NCI-H2196 (cell line): Measurements from ENCODE around the gene NCF1.
"Not testable (repeated sequence)": the region's sequence is repeated elsewhere in the genome, so short reads cannot be mapped to it uniquely, and the experiment has no call there.

Source experiments
- DNase-seq: peaks from one replicate; lab custom pipeline; 2025; ENCODE audit not compliant: unreplicated experiment; lab: John Stamatoyannopoulos, UW

The NCF1 gene

DNA sequence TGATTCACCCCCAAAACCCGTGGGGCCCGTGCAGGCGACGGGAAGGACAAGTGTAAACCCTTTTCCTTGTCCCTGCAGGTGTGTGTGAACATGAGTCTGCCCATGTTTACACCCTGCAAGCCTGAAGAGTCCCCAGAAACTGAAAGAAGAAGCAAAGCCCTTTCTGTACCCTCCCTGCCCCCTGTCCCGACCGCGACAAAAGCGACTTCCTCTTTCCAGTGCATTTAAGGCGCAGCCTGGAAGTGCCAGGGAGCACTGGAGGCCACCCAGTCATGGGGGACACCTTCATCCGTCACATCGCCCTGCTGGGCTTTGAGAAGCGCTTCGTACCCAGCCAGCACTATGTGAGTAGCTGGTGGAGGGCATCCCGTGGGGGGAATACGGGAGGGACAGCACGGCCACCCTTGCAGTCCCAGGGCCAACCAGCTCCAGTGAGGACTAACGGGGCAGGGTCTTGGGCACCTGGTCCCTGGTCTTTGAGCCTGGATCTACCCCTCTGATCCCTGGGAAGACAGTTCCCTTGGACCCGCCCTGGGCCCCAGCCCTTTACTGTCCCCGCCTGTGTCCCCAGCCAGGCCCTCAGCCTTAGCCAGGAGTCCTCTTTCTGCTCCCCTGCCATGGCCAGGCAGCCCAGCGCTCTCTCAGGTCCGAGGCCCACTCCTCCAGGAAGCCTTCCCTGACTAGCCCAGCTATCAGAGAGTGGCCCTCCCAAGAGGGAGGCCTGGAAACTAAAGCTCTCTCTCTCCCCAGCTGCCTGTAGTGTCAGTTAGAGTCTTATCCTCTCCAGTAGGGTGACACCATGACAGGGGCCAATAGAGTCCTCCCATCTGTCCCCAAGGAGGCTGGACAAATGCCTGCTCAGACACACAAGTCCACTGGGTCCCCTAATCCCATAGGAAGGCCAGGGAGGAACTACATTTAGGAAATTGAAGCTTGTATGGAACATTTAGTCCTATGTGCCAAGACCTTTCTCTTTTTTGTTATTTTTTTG, at the start of gene NCF1:
Gene NCF1, plus strand, starts transcription at position 252 of the 991 bp plus-strand sequence. Its CDS starts 21 bp downstream, at position 273.
- DNase-seq: not testable (repeated sequence)

DNA sequence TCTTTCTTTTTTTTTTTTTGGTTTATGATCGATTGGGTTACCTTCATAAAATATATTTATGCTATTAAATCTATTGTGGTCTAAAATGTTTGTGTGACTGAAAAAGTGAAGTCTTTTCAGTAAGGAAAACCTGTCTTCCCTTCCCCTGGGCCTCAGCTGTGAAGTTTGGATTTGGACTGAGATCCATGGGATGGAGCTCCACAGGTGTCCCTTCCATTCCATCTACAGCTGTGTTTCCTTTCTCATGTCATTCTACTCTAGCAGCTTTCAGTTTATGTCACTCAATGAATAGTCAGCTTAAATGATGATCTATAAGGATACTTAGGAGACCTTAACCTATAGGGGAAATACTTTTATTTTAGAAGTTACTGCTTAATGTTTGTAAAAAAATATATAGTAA, 48.0 kb upstream of the NCF1 start:
- DNase-seq: no peak

DNA sequence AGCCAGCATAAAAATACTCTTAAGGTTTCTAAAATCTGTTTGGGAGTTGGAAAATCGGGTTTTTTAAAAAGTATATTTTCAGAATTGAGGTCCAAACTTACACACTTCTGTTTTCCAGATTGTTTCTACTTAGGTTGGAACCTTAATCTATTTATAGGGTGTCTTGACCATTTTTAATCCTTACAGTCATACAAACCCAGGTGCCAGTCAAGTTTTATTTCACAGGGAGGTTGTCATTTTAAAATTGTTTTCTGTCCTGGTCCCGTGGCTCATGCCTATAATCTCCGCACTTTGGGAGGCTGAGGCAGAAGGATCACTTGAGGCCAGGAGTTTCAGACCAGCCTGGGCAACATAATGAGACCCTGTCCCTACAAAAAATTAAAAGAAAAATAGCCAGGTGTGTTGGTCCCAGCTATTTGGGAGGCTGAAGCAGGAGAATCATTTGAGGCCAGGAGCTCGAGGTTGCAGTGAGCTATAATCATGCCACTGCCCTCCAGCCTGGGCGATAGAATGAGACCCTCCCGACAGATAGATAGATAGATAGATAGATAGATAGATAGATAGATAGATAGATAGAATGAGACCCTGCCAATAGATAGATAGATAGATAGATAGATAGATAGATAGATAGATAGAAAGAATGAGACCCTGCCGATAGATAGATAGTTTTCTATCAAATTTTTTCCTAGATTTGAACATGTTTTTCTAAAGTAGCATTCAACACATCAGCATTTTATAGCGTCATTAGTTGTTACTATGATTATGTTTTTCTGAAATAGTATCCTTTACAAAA, 47.3 kb upstream of the NCF1 start:
- DNase-seq: no peak

DNA sequence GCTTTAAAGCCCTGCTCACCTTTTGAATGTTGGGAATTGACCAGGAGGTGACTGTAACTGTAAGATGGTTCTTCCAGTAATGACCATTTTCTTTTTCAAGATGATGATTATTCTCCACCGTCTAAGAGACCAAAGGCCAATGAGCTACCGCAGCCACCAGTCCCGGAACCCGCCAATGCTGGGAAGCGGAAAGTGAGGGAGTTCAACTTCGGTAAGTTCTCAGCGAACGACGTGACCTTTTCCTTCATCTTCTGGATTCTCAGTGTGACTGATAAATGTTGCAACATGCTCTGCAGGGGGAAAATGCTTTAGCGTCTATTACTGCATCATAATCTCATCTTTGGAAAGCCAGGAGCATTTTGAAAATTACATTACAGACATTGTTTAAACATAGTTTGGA, 45.1 kb upstream of the NCF1 start:
- not testable (repeated sequence) for DNase-seq

DNA sequence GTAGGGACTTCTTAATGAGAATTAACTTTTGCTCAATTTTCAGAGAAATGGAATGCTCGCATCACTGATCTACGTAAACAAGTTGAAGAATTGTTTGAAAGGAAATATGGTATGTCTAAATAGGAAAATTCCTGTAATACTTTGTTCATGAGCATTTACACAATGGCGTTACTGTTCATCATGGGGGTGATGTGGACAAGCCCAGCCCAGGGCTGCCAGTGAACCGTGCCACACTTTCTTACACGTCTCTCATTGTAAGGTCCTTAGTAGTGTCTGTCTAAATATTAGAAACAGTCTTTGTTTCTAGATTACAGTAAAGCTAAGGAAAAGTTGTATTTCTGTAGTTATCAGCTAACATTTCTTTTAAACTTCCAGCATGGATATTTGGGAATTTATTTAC, 43.6 kb upstream of the NCF1 start:
- not testable (repeated sequence) for DNase-seq

DNA sequence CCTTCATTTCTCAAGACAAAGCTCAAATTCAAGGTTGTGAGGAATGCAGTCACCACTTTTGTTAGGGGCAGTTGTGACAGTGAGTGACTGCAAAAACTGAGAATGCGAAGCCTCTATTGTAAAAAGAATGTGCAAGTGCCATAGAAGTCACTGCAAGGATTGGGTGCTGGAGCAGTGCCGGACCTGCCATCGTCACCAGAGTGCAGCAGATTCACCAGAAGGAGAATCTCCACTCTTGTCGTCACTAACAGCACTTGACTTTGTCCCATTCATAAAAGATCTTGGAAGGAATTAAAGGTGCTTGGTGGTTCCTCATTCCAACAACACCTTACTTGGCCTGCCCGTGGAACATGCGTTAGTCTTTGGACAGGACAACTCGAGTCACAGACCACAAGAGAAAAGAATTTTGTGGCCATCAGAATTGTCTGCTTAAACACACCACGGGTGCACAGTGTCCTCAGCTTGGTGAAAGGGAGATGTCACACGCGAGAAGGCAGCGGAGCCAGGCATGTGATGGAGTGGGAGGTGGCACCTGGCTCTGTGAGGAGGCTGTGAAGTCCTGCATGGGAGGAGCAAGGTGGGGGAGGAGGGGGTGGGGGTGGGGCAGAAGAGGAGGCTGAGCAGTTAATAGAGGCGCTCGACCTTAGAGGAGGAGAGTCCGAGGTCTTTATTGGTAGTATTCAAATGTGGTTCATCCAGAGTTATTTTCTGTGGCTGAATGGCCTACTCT, 33.7 kb upstream of the NCF1 start:
- DNase-seq: not testable (repeated sequence)

DNA sequence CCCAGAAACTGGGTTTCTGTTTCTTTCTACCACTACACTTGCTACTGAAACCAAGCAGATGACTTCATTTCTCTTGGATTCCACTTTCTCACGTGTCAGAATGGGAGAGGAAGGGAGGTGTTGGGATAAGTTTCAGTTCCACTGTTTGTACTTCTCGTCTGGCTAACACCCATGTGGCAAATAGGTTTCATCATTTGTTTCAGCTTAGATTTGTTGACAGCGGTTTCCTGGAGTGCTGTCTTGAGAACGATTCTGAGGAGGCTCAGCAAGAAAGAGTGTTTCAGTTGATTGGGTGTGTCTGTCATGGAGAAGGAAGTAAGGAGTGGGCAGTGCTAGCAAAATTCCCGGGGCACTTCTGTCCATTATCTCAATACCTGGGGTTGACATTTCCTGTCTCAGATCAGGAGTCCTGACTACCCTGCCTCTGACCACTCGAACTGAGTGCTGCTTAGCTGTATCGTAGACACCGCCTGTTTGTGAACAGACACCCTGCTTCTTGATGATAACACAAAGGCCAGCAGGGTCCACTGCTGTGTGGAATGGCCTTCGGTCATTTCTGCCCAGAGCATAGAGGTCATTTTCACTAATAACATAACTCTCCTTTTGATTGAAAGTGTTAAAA, 29.8 kb upstream of the NCF1 start:
- DNase-seq: not testable (repeated sequence)

DNA sequence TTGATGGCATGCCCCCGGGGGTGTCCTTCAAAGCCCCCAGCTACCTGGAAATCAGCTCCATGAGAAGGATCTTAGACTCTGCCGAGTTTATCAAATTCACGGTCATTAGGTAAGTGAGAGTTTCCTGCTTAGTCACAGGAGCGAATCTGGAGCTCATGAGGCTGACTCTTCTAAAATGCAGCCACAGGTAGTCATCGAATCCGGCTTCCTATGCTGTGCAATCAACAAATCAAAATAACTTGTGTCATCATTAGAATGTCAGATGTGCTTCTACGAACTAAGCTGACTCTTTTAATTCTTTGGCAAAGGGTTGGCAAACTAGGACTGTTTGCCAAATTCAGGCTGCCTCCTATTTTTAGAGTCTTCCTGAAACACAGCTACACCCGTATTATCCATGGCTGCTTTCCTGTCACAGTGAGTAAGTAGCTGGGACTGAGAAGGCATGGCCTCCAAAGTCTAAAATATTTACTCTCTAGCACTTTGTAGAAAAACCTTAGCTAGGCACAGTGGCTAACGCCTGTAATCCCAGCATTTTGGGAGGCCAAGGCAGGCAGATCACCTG, 19.8 kb upstream of the NCF1 start:
- not testable (repeated sequence) for DNase-seq

DNA sequence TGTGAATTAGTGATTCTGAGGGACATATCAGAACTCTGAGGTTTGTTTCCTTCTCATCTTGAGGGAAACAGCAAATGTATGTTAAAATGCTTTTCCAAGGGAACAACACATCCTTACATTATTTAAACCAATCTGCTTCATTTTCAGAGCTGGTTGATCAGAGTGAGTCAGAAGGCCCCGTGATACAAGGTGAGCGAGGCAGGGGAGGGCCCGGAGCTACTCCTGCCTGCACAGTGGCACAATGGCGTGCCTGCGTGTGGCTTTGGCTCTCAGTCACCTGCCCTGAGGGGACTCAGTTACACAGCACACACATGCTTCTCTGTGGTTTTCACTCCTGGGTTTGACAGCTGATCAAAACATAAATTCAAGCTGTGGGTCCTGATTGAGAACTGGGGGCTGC, 17.1 kb upstream of the NCF1 start:
- DNase-seq: not testable (repeated sequence)

DNA sequence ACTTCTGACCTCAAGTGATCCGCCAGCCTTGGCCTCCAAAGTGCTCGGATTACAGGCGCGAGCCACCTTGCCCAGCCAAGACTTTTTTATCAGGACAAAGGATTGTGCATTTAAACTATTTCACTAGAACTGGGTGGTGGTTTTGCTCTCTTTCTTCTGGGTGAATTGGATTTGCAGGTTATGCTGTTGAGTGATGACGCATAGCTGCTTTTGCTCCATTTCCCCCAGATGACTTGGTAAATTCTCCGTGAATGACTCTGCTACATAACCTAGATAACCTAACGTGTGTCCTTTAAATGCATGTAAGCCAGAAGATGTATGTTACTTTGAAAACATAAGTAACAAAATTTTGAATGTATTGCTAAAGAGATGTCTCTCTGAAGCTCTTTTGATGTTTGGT, 15.5 kb upstream of the NCF1 start:
- DNase-seq: not testable (repeated sequence)

DNA sequence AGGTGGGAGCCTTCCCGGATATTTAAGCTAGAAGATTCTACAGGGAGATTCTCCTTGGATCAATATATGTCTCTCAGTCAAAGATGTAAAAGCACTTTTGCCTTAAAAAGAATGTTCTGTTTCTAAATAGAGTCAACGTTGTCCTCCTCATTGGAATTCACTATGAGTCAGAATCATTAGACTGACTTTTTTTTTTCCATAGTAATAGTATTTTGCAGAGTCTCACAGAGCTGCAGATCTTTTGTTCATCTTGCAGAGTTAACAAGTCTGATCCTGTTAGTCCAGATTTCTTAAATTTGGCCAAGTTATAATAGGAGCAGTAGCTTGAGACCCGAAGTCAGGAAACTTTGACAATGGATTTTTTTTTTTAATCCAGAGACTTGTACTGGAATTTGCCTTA, 14.8 kb upstream of the NCF1 start:
- DNase-seq: not testable (repeated sequence)

DNA sequence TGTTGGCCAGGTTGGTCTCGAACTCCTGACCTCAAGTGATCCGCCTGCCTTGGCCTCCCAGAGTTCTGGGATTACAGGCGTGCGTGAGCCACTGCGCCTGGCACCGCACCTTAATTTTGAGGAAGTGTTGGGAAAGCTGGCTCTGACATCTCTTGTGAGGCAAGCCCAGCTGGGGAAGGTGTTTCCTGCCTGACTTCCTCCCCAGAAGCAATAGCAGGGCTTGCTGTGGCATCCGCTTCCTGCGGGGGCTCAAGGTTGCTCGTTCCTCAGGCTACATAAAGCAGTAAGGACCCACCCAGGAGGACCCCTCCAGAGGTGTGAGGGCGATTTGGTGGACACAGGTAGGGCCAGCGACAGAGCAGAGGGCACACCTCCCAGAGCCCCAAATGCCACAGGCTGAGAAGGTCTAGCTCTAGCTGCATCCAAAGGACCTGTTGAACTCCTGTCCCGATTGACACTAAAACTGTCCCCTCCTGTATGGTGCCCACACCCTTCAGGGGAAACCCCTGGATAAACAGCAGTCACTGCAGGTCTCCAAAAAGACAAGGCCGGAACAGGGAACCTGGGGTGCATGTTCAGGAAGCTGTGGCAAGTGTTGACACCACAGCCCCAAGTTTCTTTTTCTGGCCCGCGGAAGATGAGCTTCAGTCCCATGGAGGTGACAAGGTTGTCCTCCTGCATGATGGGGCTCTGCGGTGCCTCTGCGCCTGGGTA, 8.4 kb upstream of the NCF1 start:
- not testable (repeated sequence) for DNase-seq

DNA sequence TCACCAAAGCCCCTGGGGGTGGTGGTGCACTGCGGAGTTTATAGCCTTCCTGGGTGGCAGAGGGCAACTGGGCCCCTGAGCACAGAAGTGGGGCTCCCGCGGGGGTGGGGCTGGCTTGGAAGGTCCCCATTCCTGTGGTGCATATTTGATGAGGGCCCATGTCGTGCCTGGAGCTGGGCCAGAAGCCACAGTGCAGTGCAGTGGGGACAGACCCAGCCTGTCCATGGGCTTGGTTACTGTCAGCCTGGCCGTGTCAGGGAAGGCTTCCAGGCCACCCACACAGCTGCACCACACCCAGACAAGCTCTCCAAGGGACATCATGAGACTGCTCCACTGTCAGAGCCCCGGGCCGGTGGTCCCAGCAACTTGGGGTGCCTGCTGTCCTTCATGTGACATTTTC, 7.3 kb upstream of the NCF1 start:
- not testable (repeated sequence) for DNase-seq

DNA sequence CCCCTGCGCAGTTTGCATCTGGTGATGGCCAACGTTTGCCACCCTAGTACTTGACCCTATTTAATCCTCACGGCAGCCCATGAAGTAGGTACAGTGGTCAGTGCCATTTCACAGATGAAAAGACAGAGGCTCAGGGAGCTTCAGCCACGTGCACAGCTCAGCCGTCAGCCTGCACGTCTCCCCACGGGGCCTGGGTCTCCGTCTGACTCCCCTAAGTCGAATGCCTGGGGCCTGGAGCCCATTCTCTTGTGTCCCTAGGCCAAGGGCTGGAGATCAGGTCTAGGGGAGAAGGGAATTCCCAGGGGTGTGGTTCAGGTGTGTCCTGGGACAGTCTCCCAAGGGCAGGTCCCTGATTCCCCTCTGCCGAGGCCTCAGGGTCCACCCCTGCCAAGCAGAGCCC, 6.8 kb upstream of the NCF1 start:
- DNase-seq: not testable (repeated sequence)

DNA sequence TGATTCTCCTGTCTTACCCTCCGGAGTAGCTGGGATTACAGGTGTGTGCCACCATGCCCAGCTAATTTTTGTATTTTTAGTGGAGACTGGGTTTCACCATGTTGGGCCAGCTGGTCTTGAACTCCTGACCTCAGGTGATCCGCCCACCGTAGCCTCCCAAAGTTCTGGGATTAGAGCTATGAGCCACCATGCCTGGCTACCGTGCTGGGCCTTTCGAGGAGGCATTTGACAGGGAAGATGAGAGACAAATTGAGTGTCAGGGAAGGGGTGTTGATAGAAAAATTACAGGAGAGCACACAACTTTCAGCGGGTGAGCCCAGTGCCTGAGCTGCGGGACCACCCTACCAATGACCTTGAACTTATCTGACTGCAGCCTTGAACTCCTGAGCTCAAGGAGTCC, 3.7 kb upstream of the NCF1 start:
- not testable (repeated sequence) for DNase-seq

DNA sequence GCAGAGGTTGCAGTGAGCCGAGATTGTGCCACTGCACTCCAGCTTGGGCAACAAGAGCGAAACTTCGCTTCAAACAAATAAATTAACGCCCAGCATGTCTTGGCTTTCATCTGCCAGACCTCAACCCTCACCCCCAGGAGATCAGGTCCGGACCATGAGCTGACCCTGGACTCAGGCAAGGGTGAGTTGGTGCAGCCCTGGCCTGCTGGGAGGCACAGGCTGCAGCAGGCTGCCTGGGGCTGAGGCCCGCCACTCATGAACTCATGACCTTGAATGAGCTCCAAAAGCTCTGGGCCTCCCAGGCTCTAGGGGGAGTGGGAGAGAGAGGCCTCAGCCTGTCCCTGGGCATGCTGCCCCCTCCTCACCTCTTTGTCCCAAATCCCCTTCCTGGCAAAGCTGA, 1.7 kb upstream of the NCF1 start:
- not testable (repeated sequence) for DNase-seq

DNA sequence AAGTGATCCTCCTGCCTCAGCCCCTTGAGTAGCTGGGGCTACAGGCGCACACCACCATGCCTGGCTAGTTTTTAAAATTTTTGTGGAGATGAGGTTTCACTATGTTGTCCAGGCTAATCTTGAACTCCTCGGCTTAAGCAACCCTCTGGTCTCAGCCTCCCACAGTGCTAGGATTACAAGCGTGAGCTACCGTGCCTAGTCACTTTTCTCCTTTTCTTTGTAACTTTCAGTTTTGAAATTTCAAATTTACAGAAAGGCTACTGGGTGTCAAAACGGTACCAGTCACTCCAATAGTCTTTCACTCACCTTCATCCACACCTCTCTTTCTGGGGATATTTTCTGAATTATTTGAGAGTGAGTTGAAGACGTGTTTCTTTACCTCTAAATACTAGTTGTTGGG, 1.3 kb downstream of the NCF1 start:
- DNase-seq: not testable (repeated sequence)

DNA sequence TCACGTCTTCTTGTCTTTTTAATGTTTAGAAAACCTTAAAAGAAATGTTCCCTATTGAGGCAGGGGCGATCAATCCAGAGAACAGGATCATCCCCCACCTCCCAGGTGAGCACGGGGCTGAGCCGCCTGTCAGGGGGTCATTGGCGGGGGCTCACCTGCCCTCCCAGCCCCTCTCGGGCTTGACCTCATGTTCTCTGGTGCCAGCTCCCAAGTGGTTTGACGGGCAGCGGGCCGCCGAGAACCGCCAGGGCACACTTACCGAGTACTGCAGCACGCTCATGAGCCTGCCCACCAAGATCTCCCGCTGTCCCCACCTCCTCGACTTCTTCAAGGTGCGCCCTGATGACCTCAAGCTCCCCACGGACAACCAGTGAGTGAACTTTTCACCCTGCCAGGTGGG, 5.2 kb downstream of the NCF1 start:
- not testable (repeated sequence) for DNase-seq

DNA sequence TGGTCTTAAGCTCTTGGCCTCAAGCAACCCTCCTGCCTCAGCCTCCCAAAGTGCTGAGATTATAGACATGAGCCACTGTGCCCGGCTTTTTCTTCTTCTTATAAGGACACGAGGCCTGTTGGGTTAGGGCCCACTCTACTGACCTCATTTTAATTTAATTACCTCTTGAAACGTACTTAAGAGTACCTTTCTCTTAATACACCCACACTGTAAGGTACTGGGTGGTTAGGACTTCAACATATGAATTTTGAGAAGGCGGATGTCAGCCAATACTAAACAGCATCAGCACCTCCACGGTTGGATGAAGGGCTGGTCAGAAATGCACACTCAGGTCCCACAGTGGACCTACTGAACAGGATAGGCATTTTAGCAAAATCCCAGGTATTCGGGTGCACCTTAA, 7.9 kb downstream of the NCF1 start:
- not testable (repeated sequence) for DNase-seq

DNA sequence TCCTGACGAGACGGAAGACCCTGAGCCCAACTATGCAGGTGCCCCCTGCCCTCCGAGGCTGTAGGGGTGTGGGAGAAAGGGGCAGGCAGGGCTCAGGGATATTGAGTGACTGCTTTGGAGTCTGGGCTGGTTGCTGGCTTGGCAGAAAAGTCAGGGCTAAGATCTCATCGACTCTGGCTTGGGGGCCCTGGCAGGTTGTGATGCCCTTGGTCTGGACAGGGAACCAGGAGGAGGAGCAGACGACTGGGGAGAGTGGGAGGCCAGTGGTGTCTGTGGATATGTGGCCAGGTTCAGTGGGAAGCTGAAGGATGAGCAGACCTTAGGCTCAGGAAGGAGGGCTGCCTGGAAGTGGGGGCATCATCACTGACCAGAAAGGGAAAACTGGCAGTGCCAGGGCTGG, 9.8 kb downstream of the NCF1 start:
- DNase-seq: not testable (repeated sequence)
